T-helper 1 cell (primary cell): ENCODE results near the gene PTPRO.

ENCODE experiments used
- DNase-seq, 5 donors: peaks; one replicate each; pipeline ENCODE4 v3.0.0-alpha.2; 2012 to 2020

The PTPRO gene

DNA sequence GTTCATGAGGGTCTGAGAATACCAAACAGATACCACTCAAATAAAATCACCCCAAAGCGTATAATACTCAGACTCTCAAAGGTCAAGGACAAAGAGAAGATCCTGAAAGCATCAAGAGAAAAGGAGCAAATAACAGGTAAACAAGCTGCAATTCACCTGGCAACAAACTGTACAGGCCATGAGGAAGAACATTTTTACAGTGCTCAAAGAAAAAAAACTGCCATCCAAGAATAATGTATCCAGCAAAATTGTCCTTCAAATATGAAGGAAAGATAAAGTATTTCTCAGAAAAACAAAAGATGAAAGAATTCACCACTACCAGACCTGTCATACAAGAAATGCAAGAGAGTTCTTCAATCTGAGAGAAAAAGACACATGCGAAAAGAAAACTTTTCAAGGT lies 206.4 kb downstream of the PTPRO start:
- no peak for DNase-seq

DNA sequence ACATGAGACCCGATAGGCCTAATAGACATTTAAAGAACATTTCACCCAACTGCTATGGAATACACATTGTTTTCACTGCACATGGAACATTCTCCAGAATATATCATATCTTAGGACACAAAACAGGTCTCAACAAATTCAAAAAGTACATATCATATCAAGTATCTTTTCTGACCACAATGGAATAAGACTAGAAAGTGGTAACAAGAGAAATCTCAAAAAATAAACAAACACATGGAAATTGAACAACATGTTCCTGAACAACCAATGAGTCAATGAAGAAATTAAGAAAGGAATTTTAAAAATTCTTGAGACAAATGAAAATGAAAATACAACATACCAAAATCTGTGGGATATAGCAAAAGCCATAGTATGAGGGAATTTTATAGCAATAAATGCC lies 208.1 kb downstream of the PTPRO start:
- no peak for DNase-seq

DNA sequence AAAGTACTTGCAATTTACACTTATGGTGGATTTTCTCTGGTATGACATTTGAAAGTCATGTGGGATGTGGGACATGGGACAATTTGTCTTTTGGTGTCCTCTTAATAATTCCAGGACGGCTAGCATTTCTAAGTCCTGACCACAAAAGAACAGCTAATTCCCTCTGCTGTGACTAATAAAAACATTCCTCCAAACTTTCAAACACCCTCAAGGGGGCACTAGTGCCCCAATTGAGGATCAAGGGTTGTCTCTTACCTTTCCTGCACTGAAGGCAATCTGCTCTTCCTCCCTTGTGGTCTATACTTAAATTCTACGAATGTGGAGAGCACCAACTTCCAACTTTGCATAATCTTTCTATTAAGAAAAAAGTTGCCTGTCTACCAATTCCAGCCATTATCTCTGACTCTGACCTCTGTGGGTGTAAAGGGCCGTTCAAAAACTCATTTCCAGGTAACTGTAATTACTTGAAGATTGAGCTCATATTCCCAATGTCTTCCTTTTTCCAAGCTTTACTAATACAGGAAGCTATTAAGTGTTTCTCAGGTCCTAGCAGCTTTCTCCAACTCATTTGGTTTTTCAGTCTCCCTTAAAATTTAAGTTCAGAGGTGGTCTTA lies 210.2 kb downstream of the PTPRO start:
- peak in 4 of 5 donors; percentile 18 to 77 (median 30) for DNase-seq

DNA sequence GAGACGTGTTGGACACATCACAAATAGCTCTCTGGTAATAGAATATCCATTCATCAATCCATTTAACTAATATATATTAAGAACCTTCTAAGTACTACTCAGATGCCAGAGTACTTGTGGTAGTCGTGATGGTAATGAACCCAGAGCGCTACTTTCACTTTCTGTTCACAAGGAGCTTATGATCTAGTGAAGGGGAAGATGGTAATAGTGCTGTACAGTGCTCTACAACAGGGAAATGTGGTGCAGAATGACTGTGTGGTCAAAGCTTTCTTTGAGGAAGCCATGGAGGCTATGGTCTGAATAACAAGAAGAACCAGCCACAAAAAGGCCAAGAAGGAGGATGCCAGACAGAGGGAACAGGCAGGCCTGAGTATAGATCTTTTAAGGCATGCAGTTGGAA lies 212.0 kb downstream of the PTPRO start:
- peak in 2 of 5 donors; percentile 13 to 80 for DNase-seq

DNA sequence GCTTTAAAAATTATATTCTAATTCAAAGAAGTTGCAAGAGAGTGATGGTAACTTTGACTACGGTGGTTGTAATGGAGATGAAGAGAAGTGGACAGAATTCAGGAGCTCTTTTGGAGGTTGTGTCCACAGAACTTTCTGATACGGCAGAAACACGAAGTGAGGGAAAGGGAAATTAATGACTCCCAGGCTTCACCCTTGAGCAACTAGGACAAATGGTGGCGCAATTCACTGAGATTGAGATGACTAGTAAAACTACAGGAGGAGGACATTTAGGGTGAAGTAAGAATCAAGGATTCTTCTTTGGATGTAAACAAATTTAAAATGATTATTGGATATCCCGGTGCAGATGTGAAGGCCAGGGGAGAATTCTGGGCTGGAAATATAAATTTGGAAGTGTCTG lies 212.6 kb downstream of the PTPRO start:
- no peak for DNase-seq

DNA sequence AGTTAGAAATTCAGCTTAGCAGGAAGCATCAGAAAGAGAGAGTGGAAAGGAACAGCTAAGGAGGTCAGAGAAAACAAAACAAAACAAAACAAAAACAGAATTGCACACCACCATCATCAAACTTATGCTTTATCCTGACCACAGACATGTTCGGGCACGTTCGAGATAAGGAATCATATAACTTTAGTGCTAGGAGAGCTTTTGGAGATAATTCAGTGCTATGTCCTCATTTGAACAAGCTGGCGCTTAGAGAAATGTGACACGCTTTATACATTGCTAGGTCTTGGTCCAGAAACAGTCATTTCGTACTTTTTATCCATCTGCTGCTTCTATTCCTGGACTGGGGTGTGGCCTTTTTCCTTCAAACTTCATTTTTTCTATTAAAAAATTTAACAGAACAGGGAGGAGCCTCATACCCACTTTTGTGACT lies 213.1 kb downstream of the PTPRO start:
- no peak for DNase-seq

DNA sequence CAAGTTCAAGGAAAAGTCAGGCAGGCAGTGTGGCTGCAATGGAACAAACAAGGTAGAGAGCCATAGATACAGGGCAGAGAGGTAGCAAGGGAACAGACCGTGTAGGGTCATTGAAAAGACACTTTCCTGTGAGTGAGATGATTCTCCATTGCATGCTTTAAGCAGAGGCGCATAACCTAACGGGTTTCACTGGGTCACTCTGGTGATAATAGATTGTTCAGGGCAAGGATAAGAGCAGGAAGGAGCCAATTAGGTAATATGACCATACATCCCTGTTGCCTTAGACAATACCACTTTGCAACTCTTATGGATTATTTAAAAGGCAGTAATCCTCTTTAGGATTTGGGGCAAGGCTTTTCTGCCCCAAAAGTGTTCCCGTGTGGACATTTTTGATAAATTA lies 214.1 kb downstream of the PTPRO start:
- DNase-seq = no peak

DNA sequence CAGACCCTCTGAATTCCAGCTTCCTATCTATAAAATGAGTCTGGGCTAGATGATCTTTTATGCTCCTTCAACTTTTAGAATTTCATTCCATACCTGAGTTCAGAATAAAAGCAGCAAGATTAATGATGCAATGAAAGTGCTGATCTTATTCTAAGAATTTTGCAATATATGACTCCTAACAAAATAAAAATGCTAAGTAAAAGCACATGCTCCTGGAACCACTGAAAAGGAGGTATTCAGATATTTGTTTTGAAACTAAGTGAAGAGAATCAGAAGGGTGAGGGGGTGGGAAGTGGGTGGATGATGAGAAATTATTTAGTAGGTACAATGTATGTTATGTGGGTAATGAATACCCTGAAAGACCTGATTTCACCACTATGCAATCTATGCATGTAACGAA lies 216.6 kb downstream of the PTPRO start:
- no peak for DNase-seq

DNA sequence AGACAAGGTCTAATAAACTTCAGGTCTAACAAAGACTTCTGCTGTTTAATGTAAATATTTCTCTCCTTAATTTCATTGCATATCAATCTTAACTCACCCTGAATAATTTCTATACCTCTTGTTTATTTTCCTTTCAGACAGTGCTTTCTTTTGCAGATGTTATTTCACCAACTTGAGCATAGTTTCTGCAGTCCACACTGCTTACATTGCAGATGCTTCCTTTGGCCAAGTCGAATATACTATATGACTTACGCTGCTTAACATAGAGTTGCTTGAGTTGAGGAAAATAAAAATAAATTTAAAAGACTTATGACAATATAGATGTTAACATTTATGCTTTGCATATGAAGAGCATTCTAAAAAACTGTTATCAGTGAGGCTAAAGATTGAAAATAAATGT lies 217.7 kb downstream of the PTPRO start:
- no peak for DNase-seq

DNA sequence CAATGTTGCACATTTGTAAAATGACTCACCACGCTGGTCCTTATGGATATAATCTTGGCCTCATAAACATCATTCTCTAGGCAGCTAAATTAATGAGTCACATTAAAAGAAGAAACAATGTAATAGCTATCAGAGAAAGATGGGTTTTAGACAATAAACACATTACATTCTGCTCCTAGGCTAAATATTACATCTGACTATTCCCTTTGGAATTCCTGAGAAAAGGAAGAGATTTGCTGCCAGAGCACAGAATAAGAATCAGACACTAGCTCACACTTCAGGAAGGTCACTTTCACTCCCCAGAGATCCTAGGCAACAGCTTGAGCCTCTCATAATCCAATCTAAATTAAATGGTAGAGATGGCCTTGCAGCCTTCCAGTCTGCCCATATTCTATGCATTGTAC lies 218.2 kb downstream of the PTPRO start:
- DNase-seq = no peak

DNA sequence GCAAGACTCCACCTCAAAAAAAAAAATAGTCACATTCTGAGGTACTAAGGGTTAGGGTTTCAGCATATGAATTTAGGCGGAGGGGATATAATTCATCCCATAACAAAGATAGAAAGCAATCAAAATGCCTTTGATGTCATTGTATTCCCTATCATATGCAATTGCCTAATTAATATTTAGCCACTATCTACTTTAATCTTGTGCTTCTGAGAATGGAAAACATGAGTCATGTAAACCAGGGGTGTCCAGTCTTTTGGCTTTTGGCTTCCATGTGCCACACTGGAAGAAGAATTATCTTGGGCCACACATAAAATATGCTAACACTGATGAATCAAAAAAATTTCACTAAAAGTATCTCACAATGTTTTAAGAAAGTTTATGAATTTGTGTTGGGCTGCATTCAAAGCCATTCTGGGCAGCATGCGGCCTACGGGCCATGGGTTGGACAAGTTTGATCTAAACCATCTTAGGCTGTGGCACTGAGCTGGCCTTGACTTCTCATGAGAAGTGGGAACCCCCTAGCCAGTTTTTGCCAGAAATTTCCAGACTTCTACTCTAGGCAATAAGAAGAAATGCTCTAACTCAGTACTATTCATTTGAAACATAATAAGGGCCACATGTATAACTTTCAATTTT lies 219.8 kb downstream of the PTPRO start:
- no peak for DNase-seq

DNA sequence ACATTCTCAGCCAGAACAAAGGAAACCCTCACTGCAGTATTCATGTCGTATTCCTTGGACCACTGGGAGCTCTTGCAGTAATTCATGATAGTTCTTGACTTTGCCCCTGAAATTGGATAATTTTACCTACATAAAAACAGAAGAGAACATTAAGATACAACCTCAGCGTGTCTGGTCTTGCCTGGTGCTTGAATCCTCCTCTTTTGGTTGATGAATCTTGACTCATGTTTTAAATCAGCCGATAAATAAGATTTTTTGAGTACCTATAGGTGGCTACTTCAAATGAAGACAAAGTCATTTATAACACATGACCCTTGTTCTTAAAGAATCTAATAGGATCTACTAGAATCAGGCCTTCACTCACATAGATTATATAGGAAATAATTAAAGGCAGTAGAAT lies 221.0 kb downstream of the PTPRO start:
- no peak for DNase-seq

DNA sequence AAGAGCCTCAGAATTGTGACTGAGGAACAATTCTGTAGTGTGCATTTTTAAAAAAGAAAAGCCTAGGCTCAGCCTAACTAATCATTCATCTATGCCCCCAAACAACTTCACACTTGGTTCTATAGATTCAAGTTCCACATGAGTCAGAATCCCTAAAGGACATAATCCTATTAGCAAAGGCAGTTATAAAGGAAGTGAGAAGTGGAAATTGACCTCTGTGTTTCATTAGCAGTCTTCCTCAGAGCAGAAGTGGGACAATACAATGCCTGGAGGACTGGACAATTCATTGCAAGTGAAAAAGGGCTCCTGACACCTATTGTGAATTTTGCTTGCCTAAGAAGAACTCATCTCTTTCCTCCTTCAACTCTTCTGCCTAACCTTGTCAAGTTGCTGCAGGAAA lies 222.3 kb downstream of the PTPRO start:
- no peak for DNase-seq

DNA sequence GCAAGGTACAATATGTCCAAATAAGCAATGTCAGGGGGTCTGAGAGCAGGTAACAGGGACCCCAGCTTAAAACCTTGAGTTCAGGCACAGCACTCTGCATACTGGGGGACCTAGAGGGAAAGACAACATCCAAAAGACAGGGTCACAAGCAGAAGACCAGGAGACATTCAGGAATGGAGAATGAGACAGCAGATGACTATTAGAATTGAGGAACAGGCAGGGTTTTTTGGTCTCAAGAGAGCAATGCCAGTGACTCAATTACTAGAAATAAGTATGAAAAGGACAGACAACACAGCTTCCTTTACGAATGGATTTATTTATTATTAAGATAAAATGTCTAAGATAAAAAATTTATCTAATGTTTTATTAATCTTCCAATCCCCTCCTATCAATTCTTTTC lies 223.0 kb downstream of the PTPRO start:
- DNase-seq = no peak

DNA sequence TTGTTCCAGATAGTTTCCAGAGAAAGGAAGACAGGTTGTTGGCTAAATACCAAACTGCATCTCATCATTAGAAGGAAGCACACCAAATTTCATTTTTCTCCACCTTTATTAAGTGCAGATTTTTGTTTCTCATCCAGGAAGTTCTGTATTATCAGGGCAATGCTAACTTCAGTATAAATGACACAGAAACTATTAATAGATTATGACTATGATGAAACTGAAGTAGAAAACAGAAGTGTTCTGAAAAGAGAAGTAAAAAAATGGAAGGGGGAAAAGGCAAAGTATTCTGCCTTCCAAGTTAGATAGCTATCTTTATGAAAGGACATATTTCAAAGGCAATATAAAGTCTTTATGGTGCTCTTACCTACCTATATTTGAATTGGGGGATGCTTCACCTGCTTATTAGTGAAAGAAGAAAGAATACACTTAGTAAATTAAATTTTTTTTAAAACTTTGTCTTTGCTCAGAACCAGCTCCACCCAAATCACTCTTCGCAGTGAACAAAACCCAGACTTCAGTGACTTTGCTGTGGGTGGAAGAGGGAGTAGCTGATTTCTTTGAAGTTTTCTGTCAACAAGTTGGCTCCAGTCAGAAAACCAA lies 223.9 kb downstream of the PTPRO start:
- DNase-seq = peak in 3 of 5 donors; percentile 10 to 49 (median 36)

DNA sequence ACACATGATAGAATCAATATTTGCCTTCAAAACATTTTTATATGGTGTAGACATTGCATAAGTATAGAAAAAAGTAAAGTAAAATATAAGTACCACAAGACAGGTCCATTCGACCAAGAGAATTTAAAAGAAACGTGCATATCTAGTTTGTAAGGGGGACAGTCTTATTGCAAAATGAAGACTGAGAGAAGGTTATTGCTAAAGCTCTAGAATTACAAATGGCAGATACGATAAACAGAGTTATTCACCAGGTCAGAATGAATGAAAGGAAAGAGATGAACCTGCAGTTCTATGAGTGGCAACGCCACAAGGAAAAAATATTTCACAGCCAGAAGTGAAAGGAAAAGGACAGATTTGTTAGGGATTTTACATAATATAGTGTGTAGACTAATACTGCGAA lies 224.8 kb downstream of the PTPRO start:
- no peak for DNase-seq

DNA sequence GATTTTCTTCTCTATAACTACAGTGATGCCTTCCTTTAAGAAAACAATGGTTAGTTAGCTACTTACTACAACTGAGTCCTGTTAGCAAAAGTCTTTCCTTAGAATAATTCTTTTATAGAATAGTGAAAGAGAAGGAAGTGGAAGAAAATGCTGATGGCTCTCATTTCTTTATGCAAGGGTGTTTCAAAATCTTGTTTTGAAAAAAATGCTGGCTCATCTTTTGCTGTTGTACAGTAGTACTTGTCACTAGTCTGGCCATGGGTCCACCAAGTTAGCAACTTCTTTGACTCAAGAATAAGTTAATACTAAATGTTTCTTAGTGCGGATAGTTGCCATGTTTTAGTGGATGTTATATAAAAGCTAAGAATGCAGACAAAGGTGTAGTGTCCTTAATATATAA lies 225.4 kb downstream of the PTPRO start:
- no peak for DNase-seq

DNA sequence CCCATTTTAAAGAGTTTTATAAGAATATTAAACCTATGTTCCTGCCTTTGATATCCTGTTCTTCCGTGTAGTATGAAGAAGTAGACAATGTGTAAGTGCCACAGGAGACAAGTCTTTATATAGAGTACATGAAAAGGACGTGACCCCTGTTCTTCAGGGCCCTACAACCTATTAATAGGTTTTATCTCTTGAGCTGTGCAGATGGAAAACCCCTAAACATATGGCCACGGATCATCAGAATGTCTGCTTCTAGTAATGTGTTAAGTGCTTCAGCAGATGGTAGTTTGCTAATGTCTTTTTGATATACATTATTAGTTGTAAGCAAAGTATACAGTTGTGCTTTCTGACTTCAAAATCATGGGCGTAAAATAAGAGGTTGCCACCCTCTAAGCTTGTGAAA lies 228.5 kb downstream of the PTPRO start:
- no peak for DNase-seq

DNA sequence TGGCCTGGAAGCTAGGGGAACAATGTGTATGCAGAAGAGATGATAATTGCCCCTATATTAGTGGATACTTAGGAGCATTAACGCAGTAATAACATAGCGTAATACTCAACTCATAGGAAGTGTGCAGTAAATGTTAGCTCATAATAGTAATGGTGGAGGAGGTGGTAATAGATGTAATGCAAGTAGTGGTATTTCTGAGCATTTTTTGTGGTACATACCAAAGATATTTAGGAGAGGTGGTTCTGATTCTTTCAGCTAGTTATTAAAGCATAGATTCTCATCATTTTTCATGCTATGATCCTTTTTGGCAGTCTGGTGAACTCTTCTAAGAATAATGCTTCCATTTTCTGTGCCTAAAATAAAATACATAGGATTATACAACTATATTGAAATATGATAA lies 233.1 kb downstream of the PTPRO start:
- no peak for DNase-seq

DNA sequence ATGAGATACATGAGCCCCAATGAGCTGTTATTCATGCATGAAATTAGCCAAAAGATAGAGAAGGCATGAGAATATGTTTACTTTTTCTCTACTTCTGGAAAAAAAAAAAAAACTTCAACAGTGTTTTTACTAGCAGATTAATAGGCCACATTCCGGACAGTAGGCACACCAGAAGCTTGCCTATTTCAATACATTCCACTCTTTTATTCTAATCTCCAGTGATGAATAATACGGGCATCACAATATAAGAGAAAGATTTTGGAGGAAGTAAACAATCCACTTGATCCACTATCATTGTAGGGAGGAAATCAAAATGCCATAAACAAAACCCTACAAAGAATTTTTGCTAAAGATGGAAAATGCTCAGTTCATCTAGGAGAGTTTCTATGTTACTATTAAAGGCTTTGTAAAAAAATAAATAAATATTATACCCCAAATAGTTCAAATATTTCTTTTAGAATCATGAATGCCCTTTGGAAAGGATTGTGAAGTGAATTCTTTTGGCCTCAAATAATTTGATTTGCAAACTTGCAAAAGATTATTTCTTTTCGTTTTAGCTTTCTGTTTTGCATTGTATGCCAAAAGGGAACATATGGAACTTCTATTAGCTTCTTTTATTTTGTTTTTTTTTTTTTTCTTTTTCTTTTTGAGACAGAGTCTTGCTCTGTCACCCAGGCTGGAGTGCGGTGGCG lies 234.2 kb downstream of the PTPRO start:
- no peak for DNase-seq

DNA sequence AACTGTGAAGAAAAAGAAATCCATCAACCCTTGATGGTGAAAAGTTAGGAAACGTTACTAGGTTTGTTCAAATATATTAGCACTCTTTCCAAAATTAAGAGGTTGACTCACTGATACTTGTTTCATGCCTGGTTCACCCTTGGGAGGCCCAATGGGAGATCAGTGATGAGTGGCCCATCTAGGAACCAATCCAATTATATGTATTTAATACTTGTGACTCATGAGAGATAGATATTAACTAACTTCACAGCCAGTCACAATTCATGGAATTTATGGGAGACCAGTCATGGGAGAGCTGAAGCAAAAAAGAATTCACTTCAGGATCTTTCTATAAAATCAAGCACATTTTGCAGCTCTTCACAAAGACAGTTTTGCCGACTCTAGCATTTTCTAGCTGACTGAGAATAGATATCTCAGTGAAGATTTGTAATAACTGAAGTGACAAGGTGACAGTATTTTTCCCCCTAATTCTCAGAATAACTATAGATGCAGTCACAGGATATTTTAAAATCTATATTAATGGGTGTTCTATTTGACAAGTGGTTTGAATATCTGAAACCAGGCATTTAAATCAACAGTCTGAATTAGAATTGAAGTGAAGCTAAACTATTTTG lies 236.7 kb downstream of the PTPRO start:
- peak in 1 of 5 donors; percentile 30 for DNase-seq

DNA sequence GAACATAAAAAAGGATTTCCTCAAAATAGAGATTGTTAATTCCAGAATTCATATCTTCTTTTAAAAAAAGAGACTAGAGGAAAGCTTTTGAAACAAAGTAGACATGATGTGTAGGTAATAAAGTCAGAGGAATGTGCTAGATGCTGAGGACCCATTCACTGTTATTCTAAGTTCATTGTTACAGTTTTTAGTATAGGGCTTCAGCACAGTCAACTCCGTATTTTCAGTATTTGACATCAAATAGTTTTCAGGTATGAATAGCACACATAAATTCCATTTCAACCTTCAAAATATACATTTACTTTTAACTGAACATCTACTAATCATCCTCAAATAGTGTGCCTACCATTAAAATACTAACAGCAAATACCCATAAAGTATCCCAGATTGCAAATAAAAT lies 239.1 kb downstream of the PTPRO start:
- peak in 1 of 5 donors; percentile 20 for DNase-seq

DNA sequence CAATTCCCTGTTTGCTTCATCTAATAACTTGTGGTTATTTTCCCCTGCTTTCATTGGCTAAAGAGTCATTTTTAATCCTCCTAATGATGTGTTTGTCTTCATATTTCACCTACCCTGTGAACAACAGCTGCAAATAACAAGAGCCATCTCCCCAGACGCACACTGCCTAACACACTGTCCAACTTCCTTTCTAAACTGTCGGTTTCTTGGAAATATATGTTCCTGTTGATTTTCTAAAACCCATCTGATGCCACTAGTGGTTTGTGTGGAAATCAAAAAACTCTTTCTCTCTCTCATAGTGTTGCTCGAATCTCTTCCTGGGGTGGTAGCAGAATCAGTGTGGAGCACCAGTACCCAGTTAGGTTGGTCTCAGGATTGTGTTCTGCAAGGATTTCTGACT lies 240.0 kb downstream of the PTPRO start:
- peak in 1 of 5 donors; percentile 88 for DNase-seq
